MM.1S (cell line): ENCODE measurements around the gene TRIM7.

Source experiments
- DNase-seq: peaks from one replicate; pipeline ENCODE4 v3.0.0-alpha.2; 2015
- H2AFZ ChIP-seq: fragments of 300-600 bp; sonication (generic); 2 replicates; pipeline ENCODE4 v1.6.0; 2016; ENCODE audit warnings: antibody characterized with exemption, low read length
- H3F3A ChIP-seq: fragments of 300-600 bp; sonication (generic); 2 replicates; pipeline ENCODE4 v1.6.1; 2016; ENCODE audit warnings: mild to moderate bottlenecking, antibody characterized with exemption, low read length, moderate library complexity, mixed read lengths; ENCODE audit not compliant: insufficient read depth
- H3K27ac ChIP-seq: fragments of 300-600 bp; sonication (generic); 2 replicates; pipeline ENCODE4 v1.5.1; 2016; ENCODE audit warnings: mild to moderate bottlenecking, low read length
- H3K27me3 ChIP-seq: fragments of 300-600 bp; sonication (generic); replicated peaks from 2 replicates; pipeline ENCODE4 v1.6.0; 2016; ENCODE audit warnings: low read length; ENCODE audit not compliant: insufficient read depth
- H3K36me3 ChIP-seq: fragments of 300-600 bp; sonication (generic); replicated peaks from 2 replicates; pipeline ENCODE4 v1.6.1; 2016; ENCODE audit warnings: mild to moderate bottlenecking, low read length, mixed read lengths; ENCODE audit not compliant: insufficient read depth
- H3K4me1 ChIP-seq: fragments of 300-600 bp; sonication (generic); 2 replicates; pipeline ENCODE4 v1.6.1; 2016; ENCODE audit warnings: low read length, mixed read lengths
- H3K4me2 ChIP-seq: fragments of 300-600 bp; sonication (generic); 2 replicates; pipeline ENCODE4 v1.6.0; 2016; ENCODE audit warnings: low read depth, low read length
- H3K4me3 ChIP-seq: fragments of 300-600 bp; sonication (generic); 2 replicates; pipeline ENCODE4 v1.5.1; 2016; ENCODE audit warnings: low read length, mixed read lengths
- H3K79me2 ChIP-seq: fragments of 300-600 bp; sonication (generic); 2 replicates; pipeline ENCODE4 v1.6.1; 2016; ENCODE audit warnings: mixed run types, low read length, mixed read lengths
- H3K9ac ChIP-seq: fragments of 300-600 bp; sonication (generic); 2 replicates; pipeline ENCODE4 v1.6.1; 2016; ENCODE audit warnings: low read length, mixed read lengths
- H3K9me2 ChIP-seq: fragments of 300-600 bp; sonication (generic); replicated peaks from 2 replicates; pipeline ENCODE4 v1.6.1; 2016; ENCODE audit warnings: mild to moderate bottlenecking, low read length, mixed read lengths; ENCODE audit not compliant: insufficient read depth
- H3K9me3 ChIP-seq: fragments of 300-600 bp; sonication (generic); replicated peaks from 2 replicates; pipeline ENCODE4 v1.6.1; 2016; ENCODE audit warnings: mild to moderate bottlenecking, low read length, mixed read lengths; ENCODE audit not compliant: insufficient read depth
- H4K20me1 ChIP-seq: fragments of 300-600 bp; sonication (generic); 2 replicates; pipeline ENCODE4 v1.6.1; 2016; ENCODE audit warnings: mild to moderate bottlenecking, low read length, moderate library complexity, mixed read lengths; ENCODE audit not compliant: insufficient read depth
- EZH2 ChIP-seq: fragments of 300-600 bp; sonication (generic); optimal IDR thresholded peaks from 2 replicates; pipeline ENCODE3; 2017; ENCODE audit warnings: low read depth, mild to moderate bottlenecking, antibody characterized with exemption, low read length, mixed read lengths
- EZH2phosphoT487 ChIP-seq: fragments of 300-600 bp; sonication (generic); IDR thresholded peaks from 2 replicates; pipeline ENCODE4 v1.6.1; 2018; ENCODE audit warnings: antibody characterized with exemption, low read length
- TF ChIP-seq, protein P1 (sequence below): fragments of 300-600 bp; sonication (generic); IDR thresholded peaks from 2 replicates; pipeline ENCODE4 v1.5.1; 2016; ENCODE audit warnings: antibody characterized with exemption, low read length, mixed read lengths

TRIM7 gene

DNA sequence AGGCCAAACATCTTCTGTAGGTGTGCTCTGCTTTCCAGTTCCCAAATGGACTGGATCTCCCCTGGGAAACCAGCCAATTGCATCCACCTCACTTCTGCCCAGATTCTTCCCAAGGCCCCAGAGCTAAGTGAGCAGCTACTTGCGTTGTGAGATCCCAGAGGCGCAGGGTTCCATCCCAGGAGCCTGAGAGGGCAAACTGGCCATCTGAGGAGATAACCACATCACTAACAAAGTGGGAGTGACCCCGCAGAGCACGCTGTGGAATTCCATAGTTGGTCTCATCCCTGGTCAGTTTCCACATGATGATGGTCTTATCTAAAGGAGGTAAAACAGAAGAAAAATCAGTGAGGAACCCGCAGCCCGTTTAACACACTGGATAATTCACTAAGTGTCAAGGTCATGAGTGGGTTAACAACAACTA is 37.0 kb upstream of the TRIM7 start:
- Histone ChIP-seq H3K27me3 (no peaks in the 10 kb centered on the region), H3K4me3 (peak overlapping the region; percentile 98), H3K9me3 (no peaks in the 10 kb centered on the region), H3K36me3 (peaks cover 36% of the 10 kb centered on the region), H3F3A (peaks cover 68% of the 10 kb centered on the region), H3K4me2 (peak overlapping the region; percentile 96), H3K9me2 (no peaks in the 10 kb centered on the region), H3K9ac (peak overlapping the region; percentile 99), H2AFZ (no peak overlapping the region), H3K27ac (peak overlapping the region; percentile 80), H4K20me1 (peaks cover 27% of the 10 kb centered on the region), H3K4me1 (peaks cover 30% of the 10 kb centered on the region), H3K79me2 (peaks cover 78% of the 10 kb centered on the region)
- DNase-seq, result no peak
- TF ChIP-seq, protein P1, sequence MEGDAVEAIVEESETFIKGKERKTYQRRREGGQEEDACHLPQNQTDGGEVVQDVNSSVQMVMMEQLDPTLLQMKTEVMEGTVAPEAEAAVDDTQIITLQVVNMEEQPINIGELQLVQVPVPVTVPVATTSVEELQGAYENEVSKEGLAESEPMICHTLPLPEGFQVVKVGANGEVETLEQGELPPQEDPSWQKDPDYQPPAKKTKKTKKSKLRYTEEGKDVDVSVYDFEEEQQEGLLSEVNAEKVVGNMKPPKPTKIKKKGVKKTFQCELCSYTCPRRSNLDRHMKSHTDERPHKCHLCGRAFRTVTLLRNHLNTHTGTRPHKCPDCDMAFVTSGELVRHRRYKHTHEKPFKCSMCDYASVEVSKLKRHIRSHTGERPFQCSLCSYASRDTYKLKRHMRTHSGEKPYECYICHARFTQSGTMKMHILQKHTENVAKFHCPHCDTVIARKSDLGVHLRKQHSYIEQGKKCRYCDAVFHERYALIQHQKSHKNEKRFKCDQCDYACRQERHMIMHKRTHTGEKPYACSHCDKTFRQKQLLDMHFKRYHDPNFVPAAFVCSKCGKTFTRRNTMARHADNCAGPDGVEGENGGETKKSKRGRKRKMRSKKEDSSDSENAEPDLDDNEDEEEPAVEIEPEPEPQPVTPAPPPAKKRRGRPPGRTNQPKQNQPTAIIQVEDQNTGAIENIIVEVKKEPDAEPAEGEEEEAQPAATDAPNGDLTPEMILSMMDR, result no peak
- no peak for TF ChIP-seq EZH2phosphoT487
- TF ChIP-seq EZH2, result no peak

- no peaks in the 10 kb centered on the region for H3K9me3 ChIP-seq
- peak overlapping the region; percentile 99 for H3K9ac ChIP-seq
- H3K4me3 ChIP-seq, result peak overlapping the region; percentile 98
- H3K4me1 ChIP-seq, result peaks cover 25% of the 10 kb centered on the region
- H3K27ac ChIP-seq, result peak overlapping the region; percentile 80
- H3K27me3 ChIP-seq, result no peaks in the 10 kb centered on the region
- H3F3A ChIP-seq, result peaks cover 73% of the 10 kb centered on the region
- peak; percentile 78 for DNase-seq
- TF ChIP-seq EZH2, result no peak
- TF ChIP-seq, protein P1, result 0 out of 2 replicates have a peak, but pooled peaks have one; percentile 10
- H2AFZ ChIP-seq, result no peak overlapping the region
- H3K79me2 ChIP-seq, result peaks cover 75% of the 10 kb centered on the region
- peaks cover 28% of the 10 kb centered on the region for H4K20me1 ChIP-seq
- H3K36me3 ChIP-seq, result peaks cover 41% of the 10 kb centered on the region
- no peaks in the 10 kb centered on the region for H3K9me2 ChIP-seq
- H3K4me2 ChIP-seq, result peak overlapping the region; percentile 96
Measured at GRCh38 chr5:181241393-181241975, 36.5 kb upstream of the TRIM7 start.

GRCh38 chr5:181239062-181239663 is 34.2 kb upstream of the TRIM7 start:
- no peak for TF ChIP-seq EZH2phosphoT487
- TF ChIP-seq, protein P1, result no peak
- TF ChIP-seq EZH2, result no peak
- Histone ChIP-seq H3F3A (peaks cover 81% of the 10 kb centered on the region), H3K9ac (no peak overlapping the region), H3K9me2 (no peaks in the 10 kb centered on the region), H3K36me3 (peaks cover 44% of the 10 kb centered on the region), H3K4me2 (no peak overlapping the region), H3K79me2 (peaks cover 66% of the 10 kb centered on the region), H3K27ac (no peak overlapping the region), H2AFZ (no peak overlapping the region), H4K20me1 (peaks cover 34% of the 10 kb centered on the region), H3K27me3 (no peaks in the 10 kb centered on the region), H3K4me1 (peaks cover 12% of the 10 kb centered on the region), H3K4me3 (no peak overlapping the region), H3K9me3 (no peaks in the 10 kb centered on the region)
- DNase-seq, result no peak
